Stimulated activated CD4-positive, alpha-beta T cell treated with anti-CD3 and anti-CD28 coated beads, Interleukin-4, amount 100 ng/mL, for 4 hours (primary cell): Measurements from ENCODE around the gene PEAR1.

ENCODE experiments used
- DNase-seq, 2 experiments: peaks; one replicate each; pipeline ENCODE4 v3.0.0-alpha.2; 2020

The PEAR1 gene

DNA sequence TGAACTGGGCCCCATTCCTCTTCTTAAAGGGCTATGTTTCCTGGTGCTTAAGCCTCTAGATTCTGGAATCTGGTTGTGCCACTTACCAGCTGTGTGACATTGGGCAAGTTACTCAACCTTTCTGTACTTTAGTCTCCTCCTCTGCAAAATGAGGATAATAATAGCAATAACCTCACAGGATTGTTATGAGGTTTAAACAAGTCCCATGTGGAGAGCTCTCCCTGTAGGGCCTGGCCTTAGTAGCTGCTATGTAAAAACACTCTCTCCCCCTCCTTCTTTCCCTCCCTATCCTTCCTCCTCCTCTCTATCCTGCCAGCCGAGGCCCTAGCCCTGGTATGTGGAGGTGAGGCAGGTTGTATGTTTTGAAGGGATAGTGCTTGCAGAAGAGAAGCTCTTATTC lies 8.2 kb upstream of the PEAR1 start:
- no peak for DNase-seq

DNA sequence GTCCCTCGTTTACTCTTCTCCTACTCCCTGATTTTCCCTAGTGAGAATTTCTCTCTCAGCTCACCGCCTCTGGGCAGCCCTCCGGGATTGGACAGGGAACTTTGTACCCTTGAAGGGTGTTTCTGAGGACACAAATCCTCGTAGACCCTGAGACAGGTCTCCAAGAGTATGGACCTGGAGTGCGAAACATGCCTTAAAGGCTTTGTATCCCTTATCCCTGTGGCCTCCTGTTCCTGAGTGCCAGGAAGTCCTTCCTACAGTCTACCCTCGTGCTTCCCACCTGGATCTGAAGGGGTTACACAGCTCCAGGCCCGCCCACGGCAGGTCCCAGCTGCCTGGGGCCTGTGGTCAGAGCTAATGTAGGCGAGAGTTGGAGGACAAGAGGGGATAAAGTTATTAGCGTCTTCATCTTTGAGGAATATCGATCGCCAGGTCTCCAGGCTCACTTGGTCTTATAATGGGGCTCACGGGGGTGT lies 7.6 kb upstream of the PEAR1 start:
- DNase-seq: no peak

DNA sequence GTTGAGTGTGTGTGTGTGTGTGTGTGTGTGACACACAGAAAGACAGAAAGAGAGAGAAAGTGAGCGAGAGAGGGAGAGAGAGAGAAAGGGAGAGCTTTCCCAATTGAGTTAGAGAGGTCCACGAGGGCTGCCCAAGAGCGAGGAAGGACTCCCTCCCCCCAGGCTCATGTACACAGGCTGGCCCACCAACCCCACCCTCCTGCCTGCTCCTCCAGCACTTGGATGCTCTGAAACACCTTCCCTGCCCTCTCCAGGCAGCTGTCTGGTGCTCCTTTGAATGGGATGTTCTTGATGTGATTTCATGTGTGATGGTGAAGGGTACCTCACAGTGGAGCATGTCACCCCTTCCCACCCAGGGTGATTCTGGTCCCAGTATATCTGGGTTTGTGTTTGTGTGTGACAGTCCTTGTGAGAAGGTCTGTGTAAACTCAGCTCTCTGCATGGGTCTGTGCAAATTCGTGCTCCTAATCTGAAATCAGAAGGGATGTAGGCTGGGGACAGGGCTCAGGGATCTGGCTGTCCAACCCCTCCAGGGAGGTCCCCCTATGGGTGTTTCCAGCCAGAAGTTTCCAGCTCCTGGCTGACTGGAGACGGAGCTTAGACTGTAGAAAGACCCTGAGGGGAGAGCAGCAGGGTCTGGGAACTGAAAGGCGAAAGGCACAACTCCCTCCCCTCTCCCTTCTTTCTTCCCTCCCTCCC lies 6.8 kb upstream of the PEAR1 start:
- no peak for DNase-seq

DNA sequence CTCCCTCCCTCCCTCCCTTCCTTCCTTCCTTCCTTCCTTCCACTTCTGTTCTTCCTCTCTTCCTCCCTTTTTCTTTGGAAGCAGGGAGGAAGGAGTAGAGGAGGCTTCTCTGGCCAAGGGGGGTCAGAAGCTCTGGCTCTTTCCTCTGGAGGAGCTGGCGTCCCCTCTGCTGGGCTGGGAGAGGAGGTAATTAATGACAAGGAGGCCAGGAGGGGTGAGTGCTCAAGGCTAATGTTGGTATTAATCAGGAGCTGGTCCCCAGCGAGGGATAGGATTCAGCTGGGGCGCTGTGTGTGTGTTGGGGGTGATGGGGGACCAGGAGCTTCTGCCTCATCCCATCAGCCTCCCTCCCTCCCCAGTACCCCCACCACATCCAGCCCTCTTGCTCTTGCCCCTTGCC lies 6.2 kb upstream of the PEAR1 start:
- no peak for DNase-seq

DNA sequence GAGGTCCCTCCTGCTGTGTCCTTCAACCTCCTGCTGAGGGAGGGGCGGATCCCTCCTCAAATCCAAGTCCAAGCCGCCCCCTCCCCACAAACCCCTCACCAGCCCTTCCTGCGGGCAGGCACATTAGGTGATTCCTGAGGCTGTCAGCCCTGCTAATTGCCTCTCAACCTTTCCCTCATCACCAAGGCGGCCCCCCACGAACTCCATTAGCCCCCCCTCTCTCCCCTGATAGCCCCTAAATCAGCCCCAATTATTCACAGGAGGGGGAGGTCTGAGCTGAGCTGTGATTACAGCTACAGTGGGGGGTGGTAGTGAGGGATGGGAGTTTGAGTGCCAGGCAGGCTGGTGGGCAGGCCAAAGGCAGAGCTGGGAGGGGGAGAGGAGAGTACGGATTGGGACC lies 5.8 kb upstream of the PEAR1 start:
- no peak for DNase-seq

DNA sequence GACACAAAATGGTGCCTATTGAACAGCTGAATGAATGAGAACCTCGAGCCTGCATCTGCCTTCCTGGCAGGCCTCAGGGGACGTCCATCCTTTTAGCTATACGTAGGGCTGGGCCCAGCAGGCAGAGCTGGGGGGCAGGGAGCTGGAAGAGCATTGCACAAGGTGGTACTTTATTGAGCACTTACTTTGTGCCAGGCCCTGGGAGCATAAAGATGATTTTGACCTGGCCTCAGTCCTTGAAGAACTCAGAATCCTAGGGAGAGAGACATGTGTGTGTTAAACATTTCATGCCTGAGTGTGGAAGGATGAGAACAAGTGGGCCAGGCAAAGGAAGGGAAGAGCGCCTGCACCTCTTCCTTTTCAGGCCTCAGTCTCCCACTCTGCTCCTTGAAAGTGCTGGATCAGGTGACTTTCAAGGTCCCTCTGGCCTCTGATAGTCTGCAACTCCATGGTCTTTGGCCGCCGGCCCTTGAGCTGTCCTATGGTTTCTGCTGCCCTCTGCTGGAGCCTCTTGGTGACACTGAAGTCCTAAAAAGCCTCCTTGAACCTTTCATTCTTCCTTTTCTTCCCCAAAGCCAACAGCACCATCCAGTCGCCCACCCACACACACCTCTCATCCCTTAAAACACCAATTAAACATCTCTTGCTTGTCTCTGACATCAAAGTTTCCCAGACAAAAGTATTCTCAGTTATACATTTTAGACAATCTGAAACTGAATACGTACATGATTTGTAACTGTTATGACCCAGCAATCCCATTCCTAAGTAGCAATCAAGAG lies 3.5 kb upstream of the PEAR1 start:
- peak; percentile 35 to 52 for DNase-seq

DNA sequence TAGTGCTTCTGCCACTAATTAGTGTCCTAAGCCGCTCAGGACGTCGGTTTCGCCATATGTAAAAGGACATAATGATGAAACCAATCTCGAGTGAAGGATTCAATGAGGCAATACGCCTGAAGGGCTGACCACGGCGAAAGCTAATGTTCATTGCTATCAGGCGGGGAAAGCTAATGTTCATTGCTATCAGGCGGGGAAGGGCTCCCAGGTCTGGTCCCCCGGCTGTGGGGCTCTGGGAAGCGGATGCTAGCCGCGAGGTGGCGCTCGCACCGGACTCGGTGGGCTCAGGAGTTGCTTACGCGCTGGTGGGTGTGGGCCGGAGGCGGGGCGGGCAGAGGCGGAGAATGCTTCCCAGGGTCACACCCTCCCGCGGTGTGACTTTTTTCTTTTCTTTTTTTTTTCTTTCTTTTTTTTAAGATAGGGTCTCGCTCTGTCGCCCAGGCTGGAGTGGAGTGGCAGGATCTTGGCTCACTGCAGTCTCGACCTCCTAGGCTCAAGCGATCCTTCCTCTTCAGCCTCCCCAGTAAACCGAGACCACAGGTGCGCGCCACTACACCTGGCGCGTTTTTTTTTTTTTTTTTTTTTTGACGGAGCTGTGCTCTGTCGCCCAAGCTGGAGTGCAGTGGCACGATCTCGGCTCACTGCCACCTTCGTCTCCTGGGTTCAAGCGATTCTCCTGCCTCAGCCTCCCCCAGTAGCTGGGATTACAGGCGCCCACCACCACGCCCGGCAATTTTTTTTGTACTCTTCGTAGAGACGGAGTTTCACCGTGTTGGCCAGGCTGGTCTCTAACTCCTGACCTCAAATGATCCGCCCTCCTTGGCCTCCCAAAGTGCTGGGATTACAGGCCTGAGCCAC lies 1.1 kb upstream of the PEAR1 start:
- peak; percentile 86 to 88 for DNase-seq

DNA sequence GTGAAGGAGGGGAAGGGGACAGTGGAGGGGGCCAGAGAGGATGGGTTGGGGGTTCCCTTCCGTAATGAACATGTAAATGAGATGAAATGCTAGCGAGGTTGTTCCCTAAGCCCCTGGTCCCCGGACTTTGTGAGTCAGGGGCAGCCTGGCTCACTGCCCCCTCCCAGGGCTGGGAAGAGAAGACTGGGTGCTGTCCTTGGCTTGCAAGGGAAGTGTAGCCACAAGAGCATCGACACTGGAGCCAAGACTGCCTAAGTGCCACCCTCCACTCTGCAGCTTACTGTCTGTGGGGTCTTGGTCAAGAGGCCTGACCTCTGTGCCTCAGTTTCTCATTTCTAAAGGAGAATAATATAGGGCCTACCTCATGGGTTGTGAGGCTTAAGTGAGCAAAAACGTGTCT lies 483 bp downstream of the PEAR1 start:
- DNase-seq: no peak

DNA sequence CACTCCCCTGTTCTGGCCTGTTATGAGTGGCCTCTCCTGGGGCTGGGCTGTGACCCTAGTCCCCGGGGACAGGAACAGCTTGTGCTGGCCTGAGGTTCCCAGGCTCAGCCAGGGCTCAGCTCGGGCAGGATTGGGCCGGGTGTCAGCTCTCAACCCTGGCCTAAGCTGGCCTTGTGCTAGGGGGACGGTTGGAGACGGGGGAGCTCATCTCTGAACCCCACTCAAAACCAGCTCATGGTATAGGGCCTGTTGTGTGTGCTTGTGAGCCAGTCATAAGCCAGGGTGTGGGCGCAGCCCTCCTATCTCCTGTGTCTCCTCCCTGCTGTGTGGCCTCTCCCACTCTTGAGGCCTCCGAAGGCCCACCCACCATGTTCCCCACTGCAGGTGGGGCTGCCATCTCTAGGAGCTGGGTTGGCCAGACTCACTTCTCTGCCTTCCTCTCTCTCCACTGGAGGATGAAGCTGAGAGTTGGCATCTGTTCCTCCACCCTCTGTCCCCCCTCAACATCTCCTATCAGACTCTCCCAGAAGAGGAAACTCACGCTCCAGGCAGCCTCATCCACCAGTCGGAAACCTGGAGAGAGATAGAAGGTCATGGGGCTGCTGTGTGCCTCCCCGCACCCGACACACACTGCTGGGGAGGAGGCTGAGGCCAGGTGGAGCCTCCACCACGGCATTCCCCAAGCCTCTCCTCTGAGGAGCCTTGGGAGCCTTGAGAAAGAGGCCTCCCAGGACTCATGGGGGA lies 1.4 kb downstream of the PEAR1 start:
- no peak for DNase-seq

DNA sequence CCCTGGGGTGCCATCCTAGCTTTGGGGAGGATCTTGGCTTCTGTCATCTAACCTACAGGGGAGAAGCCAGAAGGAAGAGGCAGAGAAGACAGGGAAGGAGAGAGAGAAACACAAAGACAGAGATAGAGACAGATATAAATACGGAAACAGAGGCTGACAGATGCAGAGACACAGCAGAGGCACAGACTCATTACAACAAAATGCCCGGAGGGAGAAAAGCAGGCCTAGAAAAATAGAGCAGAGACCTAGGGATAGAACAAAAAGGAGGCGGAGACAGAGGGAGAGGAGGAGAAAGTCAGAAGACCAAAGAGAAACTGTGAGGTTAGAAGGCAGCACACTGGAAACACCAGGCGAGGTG lies 1.9 kb downstream of the PEAR1 start:
- DNase-seq: no peak

DNA sequence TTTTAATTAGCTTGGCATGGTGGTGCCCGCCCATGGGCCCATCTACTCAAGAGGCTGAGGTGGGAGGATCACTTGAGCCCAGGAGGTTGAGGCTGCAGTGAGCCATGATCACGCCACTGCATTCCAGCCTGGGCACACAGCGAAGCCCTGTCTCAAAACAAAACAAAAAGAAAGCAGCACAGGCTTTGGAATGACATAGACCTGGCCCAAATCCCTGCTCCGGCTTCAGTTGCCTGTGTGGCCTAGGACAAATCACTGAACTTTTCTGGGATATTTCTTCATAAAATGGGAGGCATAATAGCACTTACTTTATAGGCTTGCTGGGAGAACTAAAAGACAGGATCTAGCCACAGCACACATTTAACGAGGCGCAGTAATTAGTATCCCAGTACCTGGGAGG lies 2.4 kb downstream of the PEAR1 start:
- DNase-seq: no peak

DNA sequence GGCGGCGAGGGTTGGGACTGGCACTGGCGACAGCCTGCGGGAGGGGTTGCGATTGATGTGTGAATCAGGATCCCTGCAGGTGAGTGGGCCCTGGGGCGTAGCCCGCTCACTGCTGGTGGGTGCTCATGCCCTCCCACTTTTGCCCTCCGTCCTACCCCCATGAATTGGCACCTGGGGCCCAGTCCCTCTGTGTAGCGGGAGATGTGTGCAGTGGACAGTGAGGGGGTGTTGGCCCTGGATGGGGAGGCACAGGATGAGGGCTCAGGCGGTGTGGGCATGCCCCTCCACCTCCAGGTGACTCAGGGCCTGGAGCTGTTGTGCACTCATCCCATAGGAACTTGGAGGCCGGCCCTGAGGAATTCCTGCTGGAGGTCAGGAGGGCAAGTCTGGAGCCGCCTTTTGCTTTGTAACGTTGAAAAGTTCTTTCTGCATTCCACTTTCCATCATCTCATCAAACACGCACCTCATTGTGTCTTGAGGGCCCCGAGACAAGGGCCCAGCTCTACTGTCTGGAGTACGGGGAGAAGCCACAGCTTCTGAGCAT lies 3.0 kb downstream of the PEAR1 start:
- no peak for DNase-seq

DNA sequence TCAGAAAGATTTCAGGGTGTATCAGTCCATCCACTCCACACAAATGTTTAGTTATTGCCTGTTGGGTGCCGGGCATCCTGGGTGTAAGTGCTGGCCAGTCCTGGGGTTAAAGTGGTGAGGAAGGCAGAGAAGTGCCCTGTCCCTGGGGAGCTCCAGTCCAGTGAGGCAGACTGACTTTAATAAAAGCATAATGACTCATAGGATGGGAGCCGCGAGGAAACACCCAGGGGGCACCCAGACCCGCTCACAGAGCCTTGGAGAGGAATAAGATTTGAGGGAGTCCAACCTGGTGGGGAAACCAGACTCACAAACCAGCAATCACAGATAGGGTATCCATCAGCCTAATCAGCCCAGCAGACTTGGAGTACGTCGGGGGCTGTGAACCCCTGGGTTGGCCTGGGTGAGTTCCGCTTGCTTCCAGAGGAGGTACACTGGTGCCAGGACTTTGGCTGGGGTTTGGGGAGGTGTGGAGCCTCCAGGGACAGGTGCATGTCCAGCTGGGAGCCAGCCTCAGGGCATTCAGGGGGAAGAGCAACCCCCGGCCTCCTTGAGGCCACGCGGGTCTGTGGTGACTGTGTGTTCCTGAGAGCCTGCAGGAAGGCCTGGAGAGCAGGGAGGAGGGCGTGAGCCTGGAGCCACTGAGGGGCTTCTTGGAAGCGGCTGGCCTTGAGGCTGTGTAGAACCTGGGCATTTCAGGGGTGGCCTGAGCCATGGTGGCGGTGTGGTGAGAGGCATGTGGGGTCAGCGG lies 3.7 kb downstream of the PEAR1 start:
- no peak for DNase-seq

DNA sequence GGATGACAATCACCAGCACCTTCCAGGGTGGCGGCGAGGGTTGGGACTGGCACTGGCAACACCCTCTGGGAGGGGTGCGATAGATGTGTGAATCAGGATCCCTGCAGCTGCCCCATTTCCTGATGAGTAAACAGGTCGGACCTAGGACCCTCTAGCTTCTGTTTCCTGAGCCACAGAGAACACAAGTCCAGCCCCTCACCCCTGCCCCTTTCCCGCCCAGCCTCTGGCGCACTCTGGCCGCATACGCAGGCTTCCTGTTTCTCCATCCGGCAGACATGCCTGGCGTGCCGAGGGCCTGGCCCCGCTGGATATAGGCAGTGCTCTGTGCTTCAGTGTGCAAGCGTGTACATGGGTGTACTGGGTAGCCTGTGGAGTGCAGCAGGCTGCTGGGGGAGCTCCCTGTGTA lies 4.6 kb downstream of the PEAR1 start:
- no peak for DNase-seq

DNA sequence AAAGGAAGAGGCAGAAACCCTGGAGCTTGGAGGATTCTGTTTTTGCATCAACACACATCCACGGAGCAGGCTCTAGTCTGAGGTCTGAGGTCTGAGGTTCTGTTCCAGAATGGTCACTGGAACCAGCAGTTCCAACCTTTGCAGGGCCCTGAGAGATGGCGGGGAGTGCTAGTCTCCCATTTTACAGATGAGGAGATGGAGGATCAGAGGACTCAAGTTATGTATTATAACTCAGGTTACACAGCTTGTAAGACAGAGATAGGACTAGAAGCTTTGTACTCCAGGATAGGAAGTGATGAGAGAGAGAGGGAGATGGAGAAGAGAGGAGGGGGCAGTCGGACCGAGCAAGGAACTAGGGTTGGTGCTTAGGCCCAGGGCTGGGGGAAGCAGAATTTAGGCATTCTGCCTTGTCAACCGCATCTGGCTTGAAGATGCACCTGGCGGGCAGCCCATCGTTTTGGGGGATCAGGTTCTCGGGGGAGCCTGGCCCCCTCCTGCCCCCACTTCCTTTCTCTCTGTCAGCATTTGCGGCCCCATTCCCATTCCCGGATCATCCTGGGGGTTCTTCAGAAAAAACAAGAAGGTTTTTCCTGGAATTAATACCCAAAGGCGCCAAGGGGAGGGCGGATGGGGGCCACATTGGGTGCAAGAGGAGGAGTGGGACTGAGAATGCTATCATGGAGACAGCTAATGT lies 5.6 kb downstream of the PEAR1 start:
- no peak for DNase-seq

DNA sequence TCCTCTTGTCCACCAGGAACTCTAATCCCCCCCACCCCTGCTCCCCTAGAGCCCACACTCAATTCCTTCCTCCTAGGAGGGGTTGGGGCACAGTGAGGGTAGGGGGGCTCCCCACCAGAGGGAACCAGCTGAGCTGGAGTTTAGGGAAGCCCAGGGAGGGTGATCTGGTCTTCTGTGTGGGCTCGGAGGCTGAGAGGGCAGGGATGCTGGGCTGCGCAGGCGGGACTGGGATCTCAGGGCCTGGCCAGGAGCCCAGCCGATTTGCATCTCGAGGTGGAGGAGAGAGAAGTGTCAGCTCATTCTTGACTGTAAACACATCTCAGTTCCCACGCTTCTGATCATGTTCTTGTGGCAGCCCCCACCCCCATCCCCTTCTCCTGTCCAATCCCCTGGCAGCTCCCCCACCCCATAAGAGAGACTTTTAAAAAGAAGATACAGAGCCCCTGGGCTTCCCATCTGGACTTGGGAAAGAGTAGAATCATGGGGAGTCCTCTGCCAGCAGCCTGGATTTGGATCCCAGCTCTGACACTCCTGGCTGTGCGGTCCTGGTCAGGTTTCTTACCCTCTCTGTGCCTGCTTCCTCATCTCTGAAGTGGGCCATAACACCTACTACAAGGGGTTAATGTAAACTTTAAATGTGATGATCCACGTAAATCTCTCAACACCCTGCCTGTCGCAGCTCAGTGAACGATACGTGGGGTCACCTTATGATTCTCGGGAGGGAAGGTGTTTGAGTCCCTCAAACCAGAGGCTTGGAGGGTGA lies 6.6 kb downstream of the PEAR1 start:
- DNase-seq: no peak

DNA sequence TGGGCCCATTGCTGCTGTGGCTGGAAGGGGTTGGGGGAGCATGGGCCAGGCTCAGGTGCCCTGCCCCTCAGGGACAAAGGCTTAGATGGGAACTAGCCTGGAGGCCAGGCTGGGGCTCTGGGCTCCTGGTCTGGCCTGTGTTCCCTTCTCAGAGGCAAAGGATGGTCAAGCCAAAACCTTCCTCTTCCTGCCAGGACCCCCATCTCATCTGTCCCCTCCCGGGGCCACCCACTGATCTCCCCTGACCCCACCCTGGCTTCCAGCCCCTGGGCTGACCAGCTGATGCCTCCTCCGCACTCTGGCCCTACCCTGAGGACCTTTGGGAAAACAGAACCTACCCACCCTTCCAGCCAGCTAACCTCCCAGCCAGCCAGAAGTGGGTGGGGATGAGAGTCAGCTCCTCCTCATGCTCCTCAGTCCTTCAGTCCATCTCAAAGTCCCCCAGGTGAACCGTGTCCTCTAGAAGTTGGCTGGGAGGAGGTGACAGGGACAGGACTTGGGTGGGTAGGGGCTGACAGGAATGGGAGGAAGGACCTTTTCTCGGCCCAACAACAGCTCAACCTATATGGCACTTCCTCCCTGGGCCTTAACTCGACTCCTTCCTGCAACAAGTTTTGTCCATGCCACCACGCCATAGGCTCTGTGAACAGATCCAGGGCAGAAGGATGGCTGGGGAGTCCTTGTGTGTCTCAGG lies 7.5 kb downstream of the PEAR1 start:
- no peak for DNase-seq

DNA sequence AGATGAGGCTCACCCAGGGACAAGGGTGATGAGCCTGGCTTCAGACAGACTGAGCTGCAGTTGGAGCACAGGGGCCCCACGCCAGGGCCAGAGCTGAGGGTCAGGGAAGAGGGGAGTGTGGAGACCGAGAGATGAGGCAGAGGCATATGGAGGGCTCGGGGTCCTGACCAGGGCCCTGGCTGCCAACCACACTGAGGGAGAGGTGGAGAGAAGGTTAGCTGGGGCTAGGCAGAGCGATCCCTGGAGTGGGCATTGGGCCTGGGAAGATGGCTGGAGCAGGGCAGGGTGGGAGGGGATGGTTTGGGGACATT lies 8.0 kb downstream of the PEAR1 start:
- DNase-seq: no peak

DNA sequence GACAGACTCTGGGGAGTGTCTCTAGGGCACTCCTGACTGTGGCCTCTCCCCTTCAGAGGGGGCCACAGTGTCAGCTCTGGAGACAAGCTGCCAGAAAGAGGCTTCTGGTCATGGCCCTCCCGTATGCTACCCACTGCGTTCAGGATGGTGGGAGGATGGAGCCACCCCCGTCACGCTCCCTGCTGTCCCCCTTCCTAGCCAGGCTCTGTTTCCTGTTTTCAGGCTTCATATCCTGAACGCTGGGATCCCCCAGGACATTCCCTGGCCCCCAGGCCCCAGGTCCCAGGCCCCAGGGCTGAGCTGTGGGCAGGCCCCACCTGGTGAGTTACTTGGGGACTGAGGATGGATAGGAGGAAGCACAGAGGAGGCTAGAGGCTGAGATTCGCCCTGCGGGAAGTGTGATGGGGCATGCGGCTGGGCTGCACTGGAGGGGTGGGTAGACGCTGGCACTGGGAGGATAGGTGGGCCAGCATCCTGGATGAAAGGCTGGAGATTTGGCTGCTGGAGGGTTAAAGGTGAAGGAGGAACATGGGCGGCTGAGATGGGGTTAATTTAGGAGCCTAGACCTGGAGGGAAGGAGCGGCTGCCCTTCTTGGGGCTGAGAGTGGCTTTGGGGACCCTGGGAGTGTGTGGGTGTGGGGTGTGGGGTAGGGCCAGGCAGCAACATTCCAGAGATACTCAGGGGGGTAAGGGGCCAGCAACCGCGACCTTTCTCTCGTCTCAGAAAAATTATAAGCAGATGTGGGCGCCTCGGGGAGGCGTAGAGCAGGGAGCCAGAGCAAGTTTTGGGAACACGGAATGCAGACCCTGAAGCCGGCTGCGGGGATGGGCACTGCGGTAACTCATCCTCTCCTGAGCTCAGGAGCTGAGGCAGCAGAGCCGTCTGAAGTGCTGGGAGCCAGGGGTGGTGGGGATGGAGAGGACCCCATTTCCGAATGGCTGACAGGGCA lies 8.7 kb downstream of the PEAR1 start:
- no peak for DNase-seq
